SKM-1 (cell line): ENCODE data around the gene GPS2.
A peak's percentile ranks its signal among the peaks of the same experiment; 100 is the strongest.
"Not testable (repeated sequence)": the region's sequence is repeated elsewhere in the genome, so short reads cannot be mapped to it uniquely, and the experiment has no call there.

Experiments
- DNase-seq: peaks from one replicate; lab custom pipeline; 2025; ENCODE audit not compliant: unreplicated experiment; lab: John Stamatoyannopoulos, UW

Gene GPS2

DNA sequence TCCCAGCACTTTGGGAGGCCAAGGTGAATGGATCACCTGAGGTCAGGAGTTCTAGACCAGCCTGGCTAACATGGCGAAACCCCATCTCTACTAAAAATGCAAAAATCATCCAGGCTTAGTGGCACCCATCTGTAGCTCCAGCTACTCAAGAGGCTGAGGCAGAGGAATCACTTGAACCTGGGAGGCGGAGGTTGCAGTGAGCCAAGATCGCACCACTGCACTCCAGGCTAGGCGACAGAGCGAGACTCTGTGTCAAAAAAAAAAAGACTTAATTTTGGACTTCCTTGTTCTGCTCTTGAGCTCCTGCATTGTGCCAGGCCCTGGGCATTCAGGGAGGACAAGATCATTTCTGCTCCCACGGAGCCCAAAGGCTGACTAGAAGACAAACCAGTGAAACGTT lies 22.4 kb upstream of the GPS2 start:
- DNase-seq: not testable (repeated sequence)

GRCh38 chr17:7336240-7337175 lies 21.3 kb upstream of the GPS2 start, which contains the start of gene ACAP1:
Gene ACAP1 (plus strand): TSS chr17:7336529. CDS start chr17:7336735, 206 bp downstream.
- no peak for DNase-seq

DNA sequence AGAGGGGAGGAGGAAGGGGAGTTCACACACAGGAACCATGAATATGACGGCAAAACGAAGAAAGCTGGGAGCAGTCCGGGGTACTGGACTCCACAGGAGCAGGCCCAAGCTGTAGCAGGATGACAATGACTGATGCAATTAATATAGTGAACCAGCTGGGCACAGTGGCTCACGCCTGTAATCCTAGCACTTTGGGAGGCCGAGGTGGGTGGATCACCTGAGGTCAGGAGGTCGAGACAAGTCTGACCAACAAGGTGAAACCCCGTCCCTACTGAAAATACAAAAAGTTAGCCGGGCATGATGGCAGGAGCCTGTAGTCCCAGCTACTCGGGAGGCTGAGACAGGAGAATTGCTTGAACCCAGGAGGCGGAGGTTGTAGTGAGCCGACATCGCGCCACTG lies 20.6 kb upstream of the GPS2 start:
- not testable (repeated sequence) for DNase-seq

DNA sequence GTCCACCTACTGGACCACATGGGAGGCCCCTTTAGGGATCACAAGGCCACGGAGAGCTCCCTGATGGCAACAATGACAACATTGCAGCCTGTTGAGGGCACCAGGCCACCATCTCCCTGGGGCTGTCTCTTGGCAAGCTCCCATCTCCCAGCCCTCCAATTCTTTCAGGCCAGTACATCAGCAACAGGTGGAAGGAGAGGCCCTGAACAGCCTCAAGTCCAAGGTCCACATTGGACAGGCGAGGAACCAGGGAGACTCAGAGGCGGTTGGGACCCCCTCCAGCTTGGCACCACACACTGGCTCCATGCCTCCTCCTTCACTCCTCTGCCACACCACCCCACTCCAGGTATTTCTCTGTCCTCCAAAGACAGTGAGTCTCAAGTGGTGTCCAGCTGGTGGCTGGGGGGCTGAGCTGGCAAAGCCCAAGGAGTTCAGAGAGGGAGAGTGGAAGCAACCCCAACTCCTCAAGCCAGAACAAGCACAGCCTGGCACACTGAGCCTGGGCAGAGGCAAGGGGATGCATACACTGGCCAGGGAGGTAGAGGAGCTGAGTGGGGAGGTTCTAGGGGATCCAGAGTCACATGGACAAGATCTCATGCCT lies 19.9 kb upstream of the GPS2 start:
- DNase-seq: no peak

DNA sequence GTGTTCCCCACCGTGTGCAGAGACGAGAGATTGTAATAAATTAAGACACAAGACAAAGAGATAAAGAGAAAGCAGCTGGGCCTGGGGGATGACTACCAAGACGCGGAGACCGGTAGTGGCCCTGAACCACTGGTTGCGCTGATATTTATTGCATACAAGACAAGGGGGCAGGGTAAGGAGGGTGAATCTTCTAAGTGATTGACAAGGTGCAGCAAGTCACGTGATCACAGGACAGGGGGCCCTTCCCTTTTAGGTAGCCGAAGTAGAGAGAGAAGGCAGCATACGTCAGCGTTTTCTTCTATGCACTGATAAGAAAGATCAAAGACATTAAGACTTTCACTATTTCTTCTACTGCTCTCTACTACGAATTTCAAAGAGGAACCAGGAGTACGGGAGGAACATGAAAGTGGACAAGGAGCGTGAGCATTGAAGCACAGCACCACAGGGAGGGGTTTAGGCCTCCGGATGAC lies 17.5 kb upstream of the GPS2 start:
- DNase-seq: not testable (repeated sequence)

DNA sequence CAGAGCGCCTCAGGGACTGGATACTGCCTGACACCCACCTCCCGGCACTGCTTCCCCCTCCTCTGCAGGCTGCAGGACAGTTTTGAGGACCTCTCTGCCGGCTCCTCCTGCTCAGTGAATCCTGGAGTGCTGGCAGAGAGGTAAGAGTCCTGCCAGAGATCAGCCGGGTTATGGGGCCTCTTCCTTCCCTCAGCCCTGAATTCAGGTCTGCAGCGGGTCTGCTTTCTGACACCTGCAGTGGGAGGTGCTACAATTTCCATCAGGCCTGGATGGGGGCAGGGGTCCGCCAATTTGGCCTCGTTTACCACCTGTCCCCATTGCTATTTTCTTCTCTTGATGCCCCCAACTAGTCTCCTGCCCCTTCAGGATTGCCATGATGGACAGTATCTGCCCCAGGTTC lies 17.0 kb upstream of the GPS2 start:
- no peak for DNase-seq

- no peak for DNase-seq
These were observed 15.5 kb upstream of the GPS2 start for GRCh38 chr17:7330638-7331015.

- DNase-seq: no peak
These were observed 15.0 kb upstream of the GPS2 start for GRCh38 chr17:7329997-7330637.

- peak; percentile 90 for DNase-seq
These were observed 14.3 kb upstream of the GPS2 start for GRCh38 chr17:7329374-7329996.

GRCh38 chr17:7328840-7329373 lies 13.7 kb upstream of the GPS2 start, which contains the start of gene NEURL4:
Gene NEURL4 (minus strand): TSS chr17:7329335. CDS start chr17:7329312, 23 bp downstream.
- DNase-seq: no peak

GRCh38 chr17:7328009-7328408 lies 12.8 kb upstream of the GPS2 start:
- DNase-seq: no peak

DNA sequence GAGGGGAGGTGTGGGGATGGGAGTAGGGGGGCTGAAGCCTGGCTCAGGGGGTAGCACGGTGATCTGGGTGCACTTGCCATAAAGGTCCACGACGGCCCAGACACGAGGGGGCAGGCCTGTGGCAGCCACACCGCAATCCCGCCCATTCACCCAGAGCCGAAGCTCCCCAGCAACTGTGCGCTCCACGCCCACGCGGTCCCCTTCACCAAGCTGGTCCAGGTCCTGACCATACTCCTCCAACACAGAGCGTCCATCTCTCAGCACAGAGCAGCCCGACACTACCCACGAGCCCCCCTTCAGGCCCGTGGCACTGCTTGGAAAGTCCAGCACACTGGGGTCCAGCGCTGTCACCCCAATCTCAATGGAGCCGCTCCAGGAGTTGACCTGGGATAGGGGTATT lies 12.3 kb upstream of the GPS2 start:
- no peak for DNase-seq

DNA sequence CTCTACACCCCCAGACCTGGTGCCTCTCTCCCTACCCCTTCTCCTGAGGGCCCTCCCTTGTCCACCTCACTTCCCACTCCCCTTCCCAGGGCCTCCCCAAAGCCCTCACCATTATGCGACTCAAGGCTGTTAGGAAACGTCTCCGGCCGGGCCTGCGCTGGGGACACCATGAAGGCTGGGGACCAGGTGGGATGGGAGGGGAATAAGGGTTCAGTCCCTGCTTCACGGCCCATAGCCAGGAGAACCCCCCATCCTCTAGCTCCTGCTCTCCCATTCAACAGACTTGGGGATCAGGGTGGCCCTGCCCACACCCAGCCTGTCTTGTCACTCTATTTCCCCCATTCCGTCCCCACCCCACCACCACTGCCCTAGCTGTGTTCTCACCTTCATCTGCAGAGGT lies 11.9 kb upstream of the GPS2 start:
- DNase-seq: no peak

- DNase-seq: no peak
These were observed 11.0 kb upstream of the GPS2 start for GRCh38 chr17:7326186-7326585.

GRCh38 chr17:7325031-7325528 lies 9.9 kb upstream of the GPS2 start:
- no peak for DNase-seq

GRCh38 chr17:7324438-7324779 lies 9.2 kb upstream of the GPS2 start:
- DNase-seq: no peak

GRCh38 chr17:7323731-7324437 lies 8.7 kb upstream of the GPS2 start:
- no peak for DNase-seq

- no peak for DNase-seq
These were observed 7.5 kb upstream of the GPS2 start for GRCh38 chr17:7322520-7323194.

- no peak for DNase-seq
These were observed 6.3 kb upstream of the GPS2 start for GRCh38 chr17:7321466-7321865.
